A204.1 (cell line): ENCODE results near the gene EVI2A.

Experiments used
- FAIRE-seq: peaks from 2 replicates; lab custom pipeline; 2012; peaks lifted over from hg19 to GRCh38; lab: Jason Lieb, UNC

EVI2A gene

DNA sequence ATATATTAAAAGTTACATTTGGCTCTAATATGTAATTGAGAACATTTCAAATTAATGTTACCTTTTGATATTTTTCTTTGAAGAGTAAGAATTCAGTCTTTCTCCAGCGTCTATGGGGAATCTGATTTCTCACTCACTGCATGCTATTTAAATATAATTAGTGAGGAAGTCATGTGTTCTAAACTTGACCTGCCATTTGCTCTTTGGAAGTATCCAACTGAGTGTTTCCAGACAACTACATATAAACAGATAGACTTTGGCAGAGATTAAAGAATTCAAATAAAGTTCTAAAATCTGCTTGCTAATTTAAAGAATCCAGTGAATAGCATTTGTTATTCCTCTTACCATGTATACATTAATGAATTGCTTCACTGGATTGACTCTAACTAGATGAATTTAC is 47.9 kb downstream of the EVI2A start:
- no peak for FAIRE-seq

DNA sequence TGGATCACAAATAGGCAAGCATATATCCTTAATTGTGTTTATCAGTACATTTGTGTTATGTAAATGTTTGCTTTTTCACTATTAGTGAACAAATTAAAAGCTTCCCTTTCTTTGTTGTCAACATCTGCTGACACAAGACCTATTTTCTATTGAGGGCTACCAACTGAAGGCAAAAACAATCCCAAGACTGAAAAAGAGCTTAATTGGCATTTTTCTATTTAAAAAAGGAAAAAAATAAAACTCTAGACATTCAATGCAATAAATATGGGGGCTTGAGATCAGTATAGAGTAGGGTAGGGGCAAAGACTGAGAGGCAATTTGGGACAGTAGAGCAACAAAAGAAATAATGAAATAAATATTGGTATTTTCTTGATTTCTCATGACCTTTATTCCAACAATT is 48.6 kb downstream of the EVI2A start:
- no peak for FAIRE-seq

DNA sequence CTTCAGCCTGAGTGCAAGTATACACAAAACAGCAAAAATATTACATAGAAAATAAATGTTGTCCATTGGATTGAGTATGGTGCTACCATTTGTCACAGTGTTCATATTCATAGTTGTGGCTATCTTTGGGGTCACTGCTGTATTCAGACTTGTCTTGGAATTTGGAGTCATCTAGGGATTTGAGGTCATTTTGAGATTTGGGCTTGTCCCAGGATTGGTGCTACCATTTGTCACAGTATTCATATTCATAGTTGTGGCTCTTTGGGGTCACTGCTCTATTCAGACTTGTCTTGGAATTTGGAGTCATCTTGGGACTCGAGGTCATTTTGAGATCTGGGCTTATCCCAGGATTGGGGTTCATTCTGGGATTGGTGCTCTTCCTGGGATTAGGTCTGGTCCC is 49.2 kb downstream of the EVI2A start:
- FAIRE-seq = no peak

DNA sequence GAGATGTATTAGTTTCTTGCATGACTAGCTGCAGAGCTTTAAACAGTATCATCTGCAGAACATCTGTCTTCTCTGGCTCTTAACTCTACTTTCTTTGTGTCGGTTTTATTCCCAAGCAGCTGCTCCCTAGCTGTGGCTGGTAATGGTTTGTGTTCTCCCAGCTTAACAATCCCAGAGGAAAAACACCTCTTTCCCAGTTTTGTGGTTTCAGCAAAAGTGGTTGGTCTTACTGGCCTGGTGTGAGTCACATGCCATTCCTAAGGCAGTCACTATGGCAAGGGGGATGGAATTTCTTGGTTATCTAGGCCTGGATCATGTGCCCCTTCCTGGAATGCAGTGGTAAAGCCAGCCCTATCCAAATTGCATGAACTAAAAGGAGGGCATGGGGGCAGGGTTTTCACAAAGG is 51.8 kb downstream of the EVI2A start:
- FAIRE-seq = no peak

DNA sequence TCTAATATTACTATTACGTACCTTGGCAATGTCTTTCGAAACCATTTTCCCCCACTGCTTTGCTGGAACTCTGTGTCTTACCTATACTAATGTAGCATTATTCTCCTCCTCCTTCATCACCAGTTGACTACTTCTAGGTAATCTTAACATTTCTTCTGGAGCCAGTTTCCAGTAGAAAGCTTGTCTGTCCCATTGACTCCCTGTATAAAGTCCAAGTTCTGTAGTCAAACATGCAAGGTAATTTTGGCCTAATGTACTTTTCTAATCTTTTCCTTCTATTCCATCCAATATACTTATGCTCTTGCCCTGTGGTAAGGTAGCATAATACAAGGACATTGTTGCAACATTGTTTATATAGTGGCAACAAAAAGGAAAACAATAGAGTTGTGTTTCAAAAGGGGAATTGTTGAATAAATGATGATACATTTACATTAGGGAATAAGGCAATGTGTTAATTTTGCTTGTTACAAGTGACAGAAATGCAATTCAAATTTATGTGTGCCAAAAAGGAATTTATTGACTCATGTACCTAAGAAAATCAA is 52.3 kb downstream of the EVI2A start:
- no peak for FAIRE-seq
